SHP77 (cell line): Measurements from ENCODE around the gene POLR2H.

Source experiments
- DNase-seq, 2 experiments: peaks; one replicate each; lab custom pipeline; 2025; lab: John Stamatoyannopoulos, UW

The POLR2H gene

DNA sequence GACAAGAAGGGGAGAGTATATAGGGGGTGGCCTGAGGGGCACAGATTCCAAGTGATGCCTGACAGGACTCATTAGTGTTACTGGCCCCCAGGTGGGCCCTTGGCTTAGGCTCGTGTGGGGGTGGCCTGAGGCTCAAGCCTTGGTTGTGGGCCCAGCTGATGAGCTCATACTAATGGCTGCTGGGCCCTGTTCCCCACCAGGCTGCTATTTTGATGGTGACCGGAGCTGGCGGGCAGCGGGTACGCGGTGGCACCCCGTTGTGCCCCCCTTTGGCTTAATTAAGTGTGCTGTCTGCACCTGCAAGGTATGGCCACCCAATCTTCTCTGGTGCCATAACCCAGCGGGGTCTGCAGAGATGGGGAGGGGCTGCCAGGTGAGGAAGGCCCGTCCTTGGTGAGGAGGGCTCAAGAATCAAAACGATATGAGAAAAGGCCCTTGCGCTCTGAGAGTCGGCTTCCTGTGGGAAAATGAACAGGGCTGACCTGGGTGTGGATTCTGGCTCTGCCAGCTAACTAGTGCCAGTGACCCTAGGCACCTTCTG is 25.7 kb downstream of the POLR2H start:
- no peak for DNase-seq

GRCh38 chr3:184388164-184388935 is 26.8 kb downstream of the POLR2H start:
- DNase-seq = no peak

DNA sequence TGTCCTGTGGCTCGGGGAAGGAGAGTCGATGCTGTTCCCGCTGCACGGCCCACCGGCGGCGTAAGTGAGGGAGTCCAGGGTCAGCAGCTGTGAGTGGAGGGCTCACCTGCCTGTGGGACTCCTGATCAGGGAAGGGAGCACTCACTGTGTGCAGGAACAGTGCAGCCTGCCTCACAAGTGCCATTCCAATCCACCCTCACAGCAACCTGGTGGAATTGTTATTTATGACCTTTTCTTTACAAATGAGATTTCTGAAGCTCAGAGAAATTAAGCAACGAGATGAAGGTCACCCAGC is 27.4 kb downstream of the POLR2H start:
- DNase-seq = no peak

DNA sequence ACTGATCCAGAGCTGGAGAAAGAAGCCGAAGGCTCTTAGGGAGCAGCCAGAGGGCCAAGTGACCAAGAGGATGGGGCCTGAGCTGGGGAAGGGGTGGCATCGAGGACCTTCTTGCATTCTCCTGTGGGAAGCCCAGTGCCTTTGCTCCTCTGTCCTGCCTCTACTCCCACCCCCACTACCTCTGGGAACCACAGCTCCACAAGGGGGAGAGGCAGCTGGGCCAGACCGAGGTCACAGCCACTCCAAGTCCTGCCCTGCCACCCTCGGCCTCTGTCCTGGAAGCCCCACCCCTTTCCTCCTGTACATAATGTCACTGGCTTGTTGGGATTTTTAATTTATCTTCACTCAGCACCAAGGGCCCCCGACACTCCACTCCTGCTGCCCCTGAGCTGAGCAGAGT is 27.9 kb downstream of the POLR2H start:
- DNase-seq = no peak

DNA sequence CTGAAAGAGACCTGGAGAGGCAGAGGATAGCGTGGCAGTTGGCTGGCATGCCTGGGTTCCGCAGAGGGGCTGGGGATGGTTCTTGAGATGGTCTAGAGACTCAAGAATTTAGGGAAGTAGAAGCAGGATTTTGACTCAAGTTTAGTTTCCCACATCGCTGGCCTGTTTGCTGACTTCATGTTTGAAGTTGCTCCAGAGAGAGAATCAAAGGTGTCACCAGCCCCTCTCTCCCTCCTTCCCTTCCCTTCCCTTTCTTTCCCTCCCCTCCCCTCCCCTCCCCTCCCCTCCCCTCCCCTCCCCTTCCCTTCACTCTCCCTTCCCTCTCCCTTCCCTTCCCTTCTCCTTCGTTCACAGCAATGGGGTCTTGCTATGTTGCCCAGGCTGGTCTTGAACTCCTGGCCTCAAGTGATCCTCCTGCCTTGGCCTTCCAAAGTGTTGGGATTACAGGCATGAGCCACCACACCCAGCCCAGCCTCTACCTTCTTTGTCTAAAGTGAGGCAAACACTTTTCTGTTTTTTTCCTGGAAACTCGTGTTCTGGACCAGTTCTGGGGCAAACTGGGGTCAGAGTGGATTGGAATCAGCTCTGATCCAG is 28.5 kb downstream of the POLR2H start:
- DNase-seq = no peak

DNA sequence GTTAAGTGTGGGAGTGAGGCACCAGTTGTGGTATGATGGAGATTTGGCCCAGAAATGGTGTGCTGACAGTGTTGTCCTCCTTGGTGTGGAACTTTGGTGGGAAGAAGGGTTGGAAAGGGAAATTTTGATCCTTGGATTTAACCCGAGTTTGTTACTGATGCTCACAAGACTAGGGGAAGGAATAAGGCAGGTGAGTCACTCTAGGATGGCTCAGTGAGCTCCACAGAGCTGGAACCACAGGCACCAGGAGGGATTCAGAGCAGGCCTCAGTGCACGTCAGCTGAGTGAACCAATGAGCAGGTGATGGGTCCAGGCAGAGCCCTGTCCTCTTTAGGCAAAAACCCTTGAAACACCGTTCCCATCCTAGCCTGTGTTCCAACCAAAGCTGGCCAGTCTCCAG is 29.8 kb downstream of the POLR2H start:
- DNase-seq = no peak

DNA sequence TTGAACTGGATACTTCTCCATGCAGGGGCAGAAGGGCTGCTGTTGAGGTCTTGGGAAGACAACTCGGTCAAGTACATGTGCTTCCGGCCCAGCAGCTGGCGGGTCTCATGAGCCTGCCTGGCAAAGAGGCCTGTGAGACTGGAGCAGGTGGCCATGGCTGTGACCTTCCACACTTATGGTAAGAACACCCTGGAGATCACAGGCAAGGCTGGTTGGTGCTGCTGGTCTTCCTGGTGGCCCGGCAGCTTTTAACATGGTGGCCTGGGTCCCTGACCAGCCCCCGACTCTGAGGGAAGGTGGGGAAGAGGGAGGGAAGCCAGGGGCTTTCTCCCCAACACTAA is 33.8 kb downstream of the POLR2H start:
- DNase-seq = peak; percentile 41 to 76

DNA sequence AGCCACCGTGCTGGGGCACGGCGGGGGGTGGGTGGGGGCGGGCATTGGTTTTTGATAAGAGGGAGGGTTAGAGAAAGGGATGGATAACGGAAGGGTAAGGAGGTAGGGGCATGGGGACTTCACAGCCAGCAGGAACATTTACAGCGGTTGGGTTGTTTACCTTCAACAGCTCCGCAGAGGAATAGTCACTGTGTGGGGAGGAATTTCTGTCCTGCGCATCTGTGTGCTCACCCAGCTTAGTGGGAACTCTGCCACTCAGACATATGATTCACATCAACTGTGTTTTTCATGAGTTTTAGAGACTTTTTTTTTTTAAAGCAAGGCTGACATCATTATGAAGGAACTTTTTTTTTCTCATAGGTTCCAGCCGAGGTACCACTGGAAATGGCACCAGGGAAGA is 37.9 kb downstream of the POLR2H start:
- no peak for DNase-seq

GRCh38 chr3:184405075-184406030 is 43.8 kb downstream of the POLR2H start:
- DNase-seq = no peak

GRCh38 chr3:184409331-184409926 is 47.9 kb downstream of the POLR2H start:
- DNase-seq = no peak

DNA sequence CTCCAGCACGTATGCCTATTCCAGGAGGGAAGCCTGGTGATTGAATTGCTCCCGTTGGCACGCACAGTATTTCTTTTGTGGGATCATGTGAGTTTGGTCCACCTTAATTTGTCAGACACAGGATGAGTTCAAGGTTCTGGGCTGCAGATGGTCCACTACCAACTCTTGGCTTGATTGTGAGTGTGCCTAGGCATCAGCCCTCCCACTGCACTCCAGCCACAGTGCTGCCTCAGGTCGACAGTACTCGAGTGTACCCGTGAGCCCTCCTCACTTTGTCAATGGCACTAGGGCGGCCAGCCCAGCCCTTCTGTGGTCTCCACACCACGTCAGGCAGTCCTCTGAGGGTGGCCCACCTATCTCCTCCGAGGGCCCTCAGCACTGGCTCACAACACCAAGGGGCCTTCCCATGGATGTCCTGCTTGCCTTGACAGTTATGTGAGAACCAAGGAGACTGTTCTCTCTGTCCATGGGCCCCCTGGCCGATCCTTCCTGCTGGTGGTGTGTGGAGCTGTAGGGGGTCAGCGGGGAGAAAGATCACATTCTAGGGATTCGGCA is 48.5 kb downstream of the POLR2H start:
- no peak for DNase-seq

GRCh38 chr3:184414418-184415202 is 53.1 kb downstream of the POLR2H start:
- DNase-seq = no peak

DNA sequence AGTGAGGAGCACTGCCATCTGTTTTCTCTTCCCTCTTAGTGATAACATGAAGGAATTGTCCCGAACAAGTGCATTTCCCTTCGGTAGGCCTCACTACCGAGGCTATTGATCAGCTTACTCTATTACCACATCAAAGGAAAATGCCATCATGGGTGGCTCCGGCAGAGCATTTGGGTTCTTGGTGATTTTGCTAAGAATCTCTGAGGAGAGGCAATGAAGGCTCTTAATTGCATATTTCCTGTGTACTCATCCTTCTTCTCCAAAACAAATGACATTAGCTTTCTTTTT is 53.6 kb downstream of the POLR2H start:
- no peak for DNase-seq

DNA sequence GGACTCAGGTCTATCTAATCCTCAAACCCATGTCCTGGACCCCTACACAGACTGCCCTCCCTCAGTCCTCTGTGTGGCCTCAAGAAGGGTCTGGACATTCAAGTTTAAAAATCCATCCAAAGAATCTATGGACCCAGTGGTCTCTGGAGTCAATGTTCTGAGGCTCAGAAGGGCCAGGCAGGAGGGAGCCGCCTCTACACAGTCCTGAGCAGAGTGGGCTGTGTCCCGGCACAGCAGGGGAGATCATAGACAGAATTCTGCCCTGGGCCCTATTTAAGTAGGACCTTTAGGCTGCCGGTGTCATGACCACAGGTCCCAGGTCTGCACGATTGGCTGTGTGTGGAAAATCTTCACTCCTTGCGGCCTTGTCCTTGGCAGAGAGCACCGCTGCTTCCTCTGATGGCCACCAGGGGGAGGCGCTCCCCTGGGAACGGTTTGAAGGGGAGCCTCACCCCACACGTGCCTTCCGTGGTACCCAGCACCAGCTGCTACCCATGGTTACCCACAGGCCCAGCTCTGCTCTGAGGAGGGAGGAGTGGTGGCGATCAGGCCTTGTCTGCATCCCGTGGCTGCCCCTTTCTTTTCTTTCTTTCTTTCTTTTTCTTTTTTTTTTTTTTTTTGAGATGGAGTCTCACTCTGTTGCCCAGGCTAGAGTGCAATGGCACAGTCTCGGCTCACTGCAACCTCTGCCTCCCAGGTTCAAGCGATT is 56.3 kb downstream of the POLR2H start:
- DNase-seq = peak; percentile 18 to 25
